Right cardiac atrium (tissue), 5 donors: ENCODE results near the gene GPER1. TPM values are rescaled to one million over a fixed set of nuclear protein-coding genes. Genes with fewer than 3 reads are reported as not detected.

Source experiments
- ATAC-seq, 2 donors: fragments of 200-7000 bp; cut with Tn5 transposase; one replicate each; pipeline versions ENCODE4 v1.8.0 to v1.9.1; 2020; ENCODE audit warnings: moderate library complexity in 2 of 2, mild to moderate bottlenecking in 1 of 2
- DNase-seq, 3 donors: peaks; one replicate each; pipeline ENCODE4 v3.0.0-alpha.2; 2020
- H3K27ac ChIP-seq: one replicate; pipeline ENCODE4 v1.5.1; 2013; ENCODE audit warnings: mild to moderate bottlenecking, low read length, control low read depth, moderate library complexity
- H3K27me3 ChIP-seq: one replicate; pipeline ENCODE4 v1.6.1; 2013; ENCODE audit not compliant: control insufficient read depth, insufficient read depth
- H3K4me1 ChIP-seq: one replicate; pipeline ENCODE4 v1.6.1; 2013; ENCODE audit warnings: low read length; ENCODE audit not compliant: control insufficient read depth, insufficient read depth
- H3K4me3 ChIP-seq: one replicate; pipeline ENCODE4 v1.5.1; 2013; ENCODE audit warnings: low read length, control low read depth
- H3K9me3 ChIP-seq: one replicate; pipeline ENCODE4 v1.6.1; 2013; ENCODE audit warnings: low read length; ENCODE audit not compliant: control insufficient read depth
- WGBS: extraction: QIAGEN DNeasy Blood & Tissue Kit; methylation state at CpG from one replicate; pipeline ENCODE4 v1.1.7; 2013; 5-methylcytosine and 5-hydroxymethylcytosine counted together
- intact Hi-C, 4 donors: fragments of 100-400 bp; cut with DNase I; formaldehyde crosslinking; loops; one replicate each; pipeline versions ENCODE4 v1.11.0 to v1.14.0; 2022 to 2023
- polyA plus RNA-seq: library from polyadenylated mRNA; stranded (reverse); fragments of 200-250 nt; gene quantifications from one replicate; pipeline ENCODE4 v1.2.3, GENCODE V29; 2013
- total RNA-seq, 4 donors: library from RNA; stranded (reverse); fragmentation: NEBNext Ultra II Directional; extraction: Animal tissue kit (Norgen Biotek cat#: 25700); gene quantifications; one replicate each; pipeline ENCODE4 v1.2.1, GENCODE V29; 2021
- donor health status: healthy with polysubstance abuse.
- donor health status: DM: no; HTN: yes; CAD: no.
- donor health status: DM: no; HTN: no; CAD: no.
- donor health status: DM: no; HTN: yes; CAD: no; lungs with severe emphysema.
- donor health status: DM: yes; HTN: yes; CAD: no.

The GPER1 gene
- total and polyA plus RNA-seq, 5 donors = 3.0 to 6.7 (median 4.3) TPM

DNA sequence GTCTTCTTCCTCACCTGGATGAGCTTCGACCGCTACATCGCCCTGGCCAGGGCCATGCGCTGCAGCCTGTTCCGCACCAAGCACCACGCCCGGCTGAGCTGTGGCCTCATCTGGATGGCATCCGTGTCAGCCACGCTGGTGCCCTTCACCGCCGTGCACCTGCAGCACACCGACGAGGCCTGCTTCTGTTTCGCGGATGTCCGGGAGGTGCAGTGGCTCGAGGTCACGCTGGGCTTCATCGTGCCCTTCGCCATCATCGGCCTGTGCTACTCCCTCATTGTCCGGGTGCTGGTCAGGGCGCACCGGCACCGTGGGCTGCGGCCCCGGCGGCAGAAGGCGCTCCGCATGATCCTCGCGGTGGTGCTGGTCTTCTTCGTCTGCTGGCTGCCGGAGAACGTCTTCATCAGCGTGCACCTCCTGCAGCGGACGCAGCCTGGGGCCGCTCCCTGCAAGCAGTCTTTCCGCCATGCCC lies 4.3 kb downstream of the GPER1 start:
- no peaks in the 10 kb centered on the region for H3K27me3 ChIP-seq
- WGBS = 95% methylated on average over 40 of the region's 40 CpGs
- H3K9me3 ChIP-seq = no peaks in the 10 kb centered on the region
- intact Hi-C loops = no loop called here
- no peaks in the 10 kb centered on the region for H3K4me1 ChIP-seq
- H3K4me3 ChIP-seq = no peak overlapping the region
- DNase-seq (peak in 1 of 3 donors; percentile 40), ATAC-seq (no peak)
- no peak overlapping the region for H3K27ac ChIP-seq

DNA sequence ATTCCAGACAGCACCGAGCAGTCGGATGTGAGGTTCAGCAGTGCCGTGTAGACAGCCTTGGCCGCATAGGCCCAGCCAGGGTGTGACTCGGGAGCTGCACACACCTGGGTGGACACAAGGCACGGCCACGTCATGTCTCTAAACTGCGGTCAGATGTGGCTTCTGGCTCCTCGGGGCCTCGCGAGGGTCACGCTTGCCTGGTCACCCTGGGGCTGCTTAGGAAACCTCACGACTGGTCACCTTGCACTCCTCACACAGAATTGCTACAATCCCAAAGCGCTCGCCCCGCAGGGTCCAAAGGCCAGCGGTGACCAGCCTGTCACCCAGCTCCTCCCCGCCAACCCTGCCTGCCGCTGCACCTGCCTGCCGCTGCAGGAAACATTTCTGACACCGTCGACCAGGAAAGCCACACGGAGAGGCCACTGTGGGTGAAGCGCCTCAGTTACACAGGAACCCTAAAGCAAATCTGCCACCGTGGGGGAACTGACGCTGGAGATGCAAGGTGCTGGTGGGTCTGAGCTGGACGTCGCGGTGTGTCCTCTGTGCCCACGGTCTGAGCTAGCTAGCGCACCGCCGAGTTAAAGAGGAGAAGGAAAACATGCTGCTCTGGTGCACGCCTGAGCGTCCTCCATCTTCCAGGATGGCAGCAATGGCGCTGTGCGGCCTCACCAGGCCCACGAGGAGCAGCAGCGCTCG lies 5.0 kb downstream of the GPER1 start:
- Histone ChIP-seq H3K4me3 (no peak overlapping the region), H3K27me3 (no peaks in the 10 kb centered on the region), H3K9me3 (no peaks in the 10 kb centered on the region), H3K27ac (no peak overlapping the region), H3K4me1 (no peaks in the 10 kb centered on the region)
- no peak for DNase-seq
- intact Hi-C loops = no loop called here
- no peak for ATAC-seq
- 95% methylated on average over 40 of the region's 40 CpGs for WGBS

DNA sequence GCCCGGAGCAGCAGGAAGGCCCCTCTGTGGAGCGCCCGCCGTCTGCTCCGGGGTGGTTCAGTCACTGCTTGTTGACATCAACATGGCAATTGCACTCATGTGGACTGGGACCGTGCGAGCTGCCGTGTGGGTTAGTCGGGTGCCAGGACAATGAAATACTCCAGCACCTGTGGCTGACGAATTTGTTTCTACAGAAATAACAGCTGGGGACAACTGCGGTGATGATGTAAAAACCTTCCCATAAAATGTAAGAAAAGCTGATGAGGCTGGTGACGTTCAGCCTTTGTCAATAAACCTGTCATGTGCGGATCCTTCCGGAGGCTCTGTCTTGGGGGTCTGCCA lies 5.6 kb downstream of the GPER1 start:
- DNase-seq (no peak), ATAC-seq (no peak)
- 81% methylated on average over 14 of the region's 14 CpGs for WGBS
- Histone ChIP-seq H3K4me3 (no peak overlapping the region), H3K27ac (no peak overlapping the region), H3K9me3 (no peaks in the 10 kb centered on the region), H3K4me1 (no peaks in the 10 kb centered on the region), H3K27me3 (no peaks in the 10 kb centered on the region)
- intact Hi-C loops = no loop called here

DNA sequence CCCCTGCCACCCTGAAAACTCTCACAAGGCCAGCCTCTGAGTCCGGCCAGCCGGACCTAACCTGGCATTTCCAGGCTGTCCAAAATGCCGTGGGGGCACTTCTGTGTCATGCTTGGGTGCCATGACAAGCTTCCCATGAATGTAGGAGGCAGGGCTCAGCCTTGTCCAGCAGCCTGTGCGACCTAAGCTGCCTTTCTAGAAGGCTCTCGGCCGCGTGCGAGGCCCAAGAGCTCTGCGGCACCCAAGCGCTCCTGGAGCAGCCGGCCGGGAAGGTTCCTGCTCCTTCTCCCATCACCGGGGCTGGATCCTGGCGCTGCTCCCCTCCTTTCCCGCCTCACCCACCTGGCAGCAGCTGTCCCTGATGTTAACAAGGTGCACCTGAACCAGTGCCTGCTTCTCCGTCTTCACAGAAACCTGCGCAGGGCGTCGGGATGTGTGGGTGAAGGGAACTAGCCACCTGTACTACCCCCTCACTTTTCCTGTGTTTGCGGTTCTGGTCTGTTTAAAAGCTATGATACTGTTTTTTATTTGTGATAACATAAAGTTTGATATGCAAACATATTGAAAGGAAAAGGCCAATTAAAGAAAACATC lies 6.1 kb downstream of the GPER1 start:
- Histone ChIP-seq H3K27me3 (no peaks in the 10 kb centered on the region), H3K9me3 (no peaks in the 10 kb centered on the region), H3K4me1 (no peaks in the 10 kb centered on the region), H3K27ac (no peak overlapping the region), H3K4me3 (no peak overlapping the region)
- ATAC-seq (no peak), DNase-seq (peak in 1 of 3 donors; percentile 36)
- 89% methylated on average over 20 of the region's 20 CpGs for WGBS
- intact Hi-C loops = no loop called here

DNA sequence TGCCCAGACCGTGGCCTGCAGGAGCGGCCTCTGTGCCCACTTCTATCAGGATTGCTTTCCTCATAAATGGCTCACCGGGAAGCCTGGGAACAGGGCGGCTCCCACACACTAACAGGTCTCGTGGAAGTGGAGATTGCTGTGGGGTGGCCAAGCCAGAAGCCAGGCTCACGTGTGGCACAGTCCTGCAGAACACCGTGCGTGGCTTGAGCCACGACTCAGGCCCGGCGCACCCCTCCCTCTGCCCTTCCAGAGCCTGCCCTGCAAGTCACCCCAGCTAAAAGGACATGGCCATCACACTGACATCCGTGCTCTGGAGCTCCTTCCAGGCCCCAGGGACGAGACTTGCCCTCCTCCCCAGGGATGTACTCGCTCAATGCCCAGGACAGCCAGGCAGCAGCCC lies 7.0 kb downstream of the GPER1 start:
- DNase-seq (peak in 1 of 3 donors; percentile 55), ATAC-seq (no peak)
- Histone ChIP-seq H3K4me3 (no peak overlapping the region), H3K27me3 (no peaks in the 10 kb centered on the region), H3K9me3 (no peaks in the 10 kb centered on the region), H3K27ac (no peak overlapping the region), H3K4me1 (no peaks in the 10 kb centered on the region)
- 68% methylated on average over 14 of the region's 14 CpGs for WGBS
- intact Hi-C loops = loop anchor here in 1 of 4 donors (5.0 kb wide), 1 partner anchor 42 kb away; a partner anchor contains a TSS

DNA sequence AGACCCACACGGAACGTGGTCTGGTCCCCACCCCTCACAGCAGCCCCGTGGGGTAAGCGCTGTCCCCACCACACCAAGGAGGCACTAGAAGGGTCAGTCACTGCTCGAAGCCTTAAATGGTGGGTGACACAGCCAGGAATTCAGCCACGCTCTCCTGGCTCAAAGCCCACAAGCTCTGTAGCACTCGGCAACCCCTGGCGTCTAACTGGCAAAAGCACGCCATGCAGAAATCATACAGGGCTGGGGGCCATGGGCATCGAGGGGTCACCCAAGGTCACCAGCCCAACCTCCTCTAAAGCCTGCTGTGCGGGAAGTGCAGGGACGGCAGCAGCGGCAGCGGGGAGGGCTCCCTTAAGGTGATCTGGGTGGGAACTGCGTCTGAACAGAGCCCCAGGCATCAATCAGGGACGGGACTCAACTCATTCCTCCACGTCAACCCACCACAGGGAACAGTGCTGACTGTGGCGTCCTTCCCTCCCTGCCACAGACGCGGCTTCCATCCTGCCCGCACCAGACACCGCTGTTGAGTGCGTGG lies 7.8 kb downstream of the GPER1 start:
- H3K4me3 ChIP-seq = no peak overlapping the region
- no peaks in the 10 kb centered on the region for H3K9me3 ChIP-seq
- no peaks in the 10 kb centered on the region for H3K27me3 ChIP-seq
- 62% methylated on average over 23 of the region's 23 CpGs for WGBS
- H3K27ac ChIP-seq = no peak overlapping the region
- H3K4me1 ChIP-seq = no peaks in the 10 kb centered on the region
- DNase-seq = peak in 1 of 3 donors; percentile 66
- intact Hi-C loops = loop anchor here in 1 of 4 donors (5.0 kb wide), 1 partner anchor 42 kb away; a partner anchor contains a TSS
- peak; percentile 15 to 28 for ATAC-seq

DNA sequence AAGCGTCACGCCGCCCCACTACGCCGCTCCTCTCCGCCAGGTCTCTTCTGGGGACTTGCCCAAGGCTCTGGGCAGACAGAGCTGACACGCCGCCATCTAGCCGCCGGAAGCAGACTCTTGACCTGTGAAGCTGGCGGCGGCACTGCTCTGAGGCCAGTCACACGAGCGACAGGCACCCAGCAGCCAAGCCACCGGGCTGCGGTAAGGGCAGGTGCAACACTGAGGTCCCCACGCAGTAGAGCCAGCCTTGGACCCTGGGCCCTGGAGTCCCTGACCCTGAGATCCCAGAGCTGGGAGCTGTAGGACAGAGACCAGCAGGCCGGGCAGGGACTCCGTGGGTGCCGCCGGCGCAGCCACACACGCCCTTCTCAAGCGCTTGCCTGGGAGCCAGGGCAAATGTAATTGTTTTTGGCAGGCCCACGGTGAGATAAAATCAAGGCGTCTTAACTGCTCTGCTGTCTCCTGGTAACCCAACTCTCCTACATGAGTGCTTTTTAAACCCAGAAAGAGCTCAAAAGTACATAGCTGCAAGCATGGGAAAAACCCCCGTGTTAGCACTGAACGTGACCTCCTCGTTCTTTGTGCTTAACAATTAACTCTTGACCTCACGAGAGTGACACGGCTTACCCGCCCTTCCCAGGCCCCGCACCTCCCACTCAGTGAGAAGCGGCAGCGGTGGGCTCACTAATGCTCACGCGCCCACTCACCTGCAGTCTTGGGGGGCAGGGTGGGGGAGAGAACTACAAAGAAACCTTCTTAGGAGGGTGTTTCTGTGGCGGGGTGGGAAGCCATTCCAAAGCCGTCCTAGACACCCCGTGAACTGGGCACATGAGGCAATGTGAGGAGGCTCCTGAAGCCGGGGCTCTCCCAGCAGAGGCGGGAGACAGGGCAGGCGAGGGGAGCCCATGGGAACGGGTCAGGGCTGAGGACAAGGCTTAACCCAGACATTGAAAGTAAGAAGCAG lies 8.5 kb downstream of the GPER1 start:
- DNase-seq = peak in 1 of 3 donors; percentile 69
- 59% methylated on average over 44 of the region's 44 CpGs for WGBS
- Histone ChIP-seq H3K4me3 (no peak overlapping the region), H3K4me1 (no peaks in the 10 kb centered on the region), H3K27me3 (no peaks in the 10 kb centered on the region), H3K9me3 (no peaks in the 10 kb centered on the region), H3K27ac (no peak overlapping the region)
- intact Hi-C loops = loop anchor here in 1 of 4 donors (5.0 kb wide), 1 partner anchor 41 kb away; a partner anchor contains a TSS
- ATAC-seq = peak; percentile 30 to 33

DNA sequence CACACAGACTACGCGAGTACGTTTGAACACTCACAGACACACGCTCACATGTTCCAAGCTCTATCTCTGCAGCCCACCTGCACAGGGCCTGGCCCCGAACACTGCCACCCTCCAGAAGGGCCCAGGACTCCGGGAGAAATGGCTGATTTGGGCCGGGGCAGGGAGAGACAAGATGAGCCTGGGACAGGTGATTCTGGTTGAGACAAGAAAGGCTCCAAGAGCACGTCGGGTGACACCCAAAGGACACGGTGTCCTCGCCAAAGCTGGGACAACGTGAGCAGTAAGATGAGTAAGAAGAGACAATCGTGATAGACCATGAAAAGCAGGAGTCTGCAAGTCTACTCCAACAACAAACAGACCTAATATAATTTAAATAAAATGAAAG lies 9.2 kb downstream of the GPER1 start:
- Histone ChIP-seq H3K4me1 (no peaks in the 10 kb centered on the region), H3K9me3 (no peaks in the 10 kb centered on the region), H3K27me3 (no peaks in the 10 kb centered on the region), H3K4me3 (no peak overlapping the region), H3K27ac (no peak overlapping the region)
- intact Hi-C loops = loop anchor here in 1 of 4 donors (5.0 kb wide), 1 partner anchor 40 kb away; a partner anchor contains a TSS
- ATAC-seq = no peak
- DNase-seq = peak in 1 of 3 donors; percentile 31
- 87% methylated on average over 13 of the region's 13 CpGs for WGBS

DNA sequence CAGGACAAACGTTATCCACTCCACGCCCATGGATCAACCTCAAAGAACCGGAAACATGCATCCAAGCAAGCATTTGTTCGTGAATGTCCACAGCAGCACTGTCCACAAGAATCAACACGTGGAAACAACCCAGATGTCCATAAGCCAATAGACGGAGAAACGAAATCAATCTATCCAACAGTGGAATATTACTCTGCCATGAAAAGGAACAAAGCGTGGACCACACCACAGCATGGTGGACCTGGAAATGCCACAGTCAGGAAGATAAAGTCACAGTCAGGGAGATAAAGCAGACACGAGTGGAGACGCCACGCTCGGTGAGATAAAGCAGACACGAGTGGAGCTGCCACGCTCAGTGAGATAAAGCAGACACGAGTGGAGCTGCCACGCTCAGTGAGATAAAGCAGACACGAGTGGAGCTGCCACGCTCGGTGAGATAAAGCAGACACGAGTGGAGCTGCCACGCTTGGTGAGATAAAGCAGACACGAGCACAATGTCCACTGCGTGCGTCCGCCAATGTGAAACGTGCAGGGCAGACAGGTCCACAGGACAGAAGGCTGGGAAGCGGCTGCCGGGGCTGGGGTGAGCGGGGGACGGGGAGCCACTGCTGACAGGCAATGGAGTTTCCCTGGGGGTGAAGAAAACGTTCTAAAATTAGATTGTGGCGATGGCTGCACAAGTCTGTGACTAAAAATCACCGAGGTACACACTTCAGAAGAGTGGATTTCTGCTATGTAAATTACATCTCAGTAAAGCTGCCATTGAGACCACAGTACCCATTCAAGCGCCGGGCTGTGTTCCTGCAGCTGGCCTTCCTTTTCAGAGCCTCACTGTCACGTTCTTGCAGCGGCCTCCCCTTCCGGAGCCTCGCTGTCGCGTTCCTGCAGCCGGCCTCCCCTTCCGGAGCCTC lies 10.6 kb downstream of the GPER1 start:
- no peaks in the 10 kb centered on the region for H3K9me3 ChIP-seq
- H3K27ac ChIP-seq = no peak overlapping the region
- WGBS = 92% methylated on average over 43 of the region's 43 CpGs
- intact Hi-C loops = loop anchor here in 1 of 4 donors (5.0 kb wide), 1 partner anchor 39 kb away; a partner anchor contains a TSS
- H3K27me3 ChIP-seq = no peaks in the 10 kb centered on the region
- H3K4me3 ChIP-seq = no peak overlapping the region
- peak in 1 of 3 donors; percentile 42 for DNase-seq
- H3K4me1 ChIP-seq = no peaks in the 10 kb centered on the region
- ATAC-seq = no peak

DNA sequence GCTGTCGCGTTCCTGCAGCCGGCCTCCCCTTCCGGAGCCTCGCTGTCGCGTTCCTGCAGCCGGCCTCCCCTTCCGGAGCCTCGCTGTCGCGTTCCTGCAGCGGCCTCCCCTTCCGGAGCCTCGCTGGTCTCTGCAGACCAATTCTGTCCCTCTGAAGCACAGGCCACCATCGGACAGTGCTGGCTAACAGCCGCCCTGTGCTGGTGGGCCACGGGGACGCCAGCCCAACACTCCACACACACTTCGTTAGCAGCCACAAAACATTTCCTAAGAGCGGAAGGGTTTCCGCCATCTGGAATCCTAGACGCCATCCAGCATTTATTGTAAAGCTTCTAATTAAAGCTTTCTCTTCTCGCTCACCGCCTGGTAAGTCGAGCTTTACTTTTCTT lies 11.2 kb downstream of the GPER1 start:
- Histone ChIP-seq H3K4me3 (no peak overlapping the region), H3K27me3 (no peaks in the 10 kb centered on the region), H3K4me1 (no peaks in the 10 kb centered on the region), H3K27ac (no peak overlapping the region), H3K9me3 (no peaks in the 10 kb centered on the region)
- intact Hi-C loops = loop anchor here in 1 of 4 donors (5.0 kb wide), 1 partner anchor 38 kb away; a partner anchor contains a TSS
- WGBS = 97% methylated on average over 26 of the region's 26 CpGs
- no peak for ATAC-seq
- peak in 1 of 3 donors; percentile 40 for DNase-seq
